ENCODE measurements around the gene LYPLAL1.

GRCh38 chr1:219226196-219226595, 52.5 kb downstream of the LYPLAL1 start:
- TF ChIP-seq CTCF (IDR thresholded peaks at IDR 0.05; ENCODE audit: low read depth, low read length) (no peak), EZH2phosphoT487 (IDR thresholded peaks at IDR 0.05; ENCODE audit: low read depth) (no peak)

Data from OCI-LY3 (cell line).